OCI-M2 (cell line): ENCODE measurements around the gene PNRC2.
"Not testable (repeated sequence)": the region's sequence is repeated elsewhere in the genome, so short reads cannot be mapped to it uniquely, and the experiment has no call there.

Experiments
- DNase-seq: peaks from one replicate; lab custom pipeline; 2025; ENCODE audit not compliant: unreplicated experiment; lab: John Stamatoyannopoulos, UW

PNRC2 gene

DNA sequence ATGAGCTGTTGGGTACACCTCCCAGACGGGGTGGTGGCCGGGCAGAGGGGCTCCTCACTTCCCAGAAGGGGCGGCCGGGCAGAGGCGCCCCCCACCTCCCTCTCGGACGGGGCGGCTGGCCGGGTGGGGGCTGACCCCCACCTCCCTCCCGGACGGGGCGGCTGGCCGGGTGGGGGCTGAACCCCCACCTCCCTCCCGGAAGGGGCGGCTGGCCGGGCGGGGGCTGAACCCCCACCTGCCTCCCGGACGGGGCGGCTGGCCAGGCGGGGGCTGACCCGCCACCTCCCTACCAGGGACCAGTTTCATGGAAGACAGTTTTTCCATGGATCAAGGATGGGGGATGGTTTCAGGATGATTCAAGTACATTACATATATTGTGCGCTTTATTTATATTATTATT, 27.4 kb downstream of the PNRC2 start:
- DNase-seq = not testable (repeated sequence)

DNA sequence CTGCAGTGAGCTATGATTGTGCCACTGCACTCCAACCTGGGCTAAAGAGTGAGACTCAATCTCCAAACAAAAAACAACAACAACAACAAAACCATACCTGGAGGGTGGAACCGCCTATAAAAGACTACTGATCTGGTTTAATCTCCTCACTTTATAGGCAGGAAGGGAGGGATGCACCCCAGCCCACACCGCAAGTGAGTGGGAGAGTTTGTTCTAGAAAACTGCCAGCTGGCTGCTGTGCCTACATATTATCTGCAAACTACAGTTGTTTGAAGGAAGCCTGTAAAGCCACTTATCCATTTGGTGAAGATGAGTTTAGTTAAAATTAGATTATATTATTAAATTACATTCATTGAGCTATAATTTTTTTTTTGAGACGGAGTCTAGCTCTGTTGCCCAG, 29.6 kb downstream of the PNRC2 start:
- DNase-seq = no peak

DNA sequence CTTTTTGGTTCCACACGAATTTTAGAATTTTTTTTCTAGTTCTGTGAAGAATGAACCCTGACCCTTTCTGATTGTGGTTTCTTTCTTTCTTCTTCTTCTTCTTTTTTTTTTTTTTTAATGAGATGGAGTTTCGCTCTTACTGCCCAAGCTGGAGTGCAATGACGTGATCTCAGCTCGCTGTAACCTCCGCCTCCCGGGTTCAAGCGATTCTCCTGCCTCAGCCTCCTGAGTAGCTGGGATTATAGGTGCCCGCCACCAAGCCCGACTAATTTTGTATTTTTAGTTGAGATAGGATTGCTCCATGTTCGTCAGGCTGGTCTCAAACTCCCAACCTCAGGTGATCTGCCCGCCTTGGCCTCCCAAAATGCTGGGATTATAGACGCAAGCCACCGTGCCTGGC, 32.4 kb downstream of the PNRC2 start:
- DNase-seq = not testable (repeated sequence)

DNA sequence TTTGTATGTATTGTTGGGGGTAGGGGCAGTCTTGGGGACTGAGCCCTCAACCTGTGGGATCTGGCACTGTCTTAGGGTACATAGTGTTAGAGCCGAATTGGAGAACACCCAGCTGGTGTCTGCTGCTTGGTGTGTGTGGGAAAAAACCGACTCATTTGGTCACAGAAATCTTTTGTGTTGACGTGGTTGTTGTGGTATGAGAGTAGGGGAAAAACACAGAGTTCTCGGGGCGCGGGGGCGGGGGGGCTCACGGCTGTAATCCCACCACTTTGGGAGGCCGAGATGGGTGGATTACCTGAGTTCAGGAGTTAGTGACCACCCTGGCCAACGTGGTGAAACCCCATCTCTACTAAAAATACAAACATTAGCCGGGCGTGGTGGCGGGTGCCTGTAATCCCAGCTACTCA, 35.8 kb downstream of the PNRC2 start:
- DNase-seq = no peak

DNA sequence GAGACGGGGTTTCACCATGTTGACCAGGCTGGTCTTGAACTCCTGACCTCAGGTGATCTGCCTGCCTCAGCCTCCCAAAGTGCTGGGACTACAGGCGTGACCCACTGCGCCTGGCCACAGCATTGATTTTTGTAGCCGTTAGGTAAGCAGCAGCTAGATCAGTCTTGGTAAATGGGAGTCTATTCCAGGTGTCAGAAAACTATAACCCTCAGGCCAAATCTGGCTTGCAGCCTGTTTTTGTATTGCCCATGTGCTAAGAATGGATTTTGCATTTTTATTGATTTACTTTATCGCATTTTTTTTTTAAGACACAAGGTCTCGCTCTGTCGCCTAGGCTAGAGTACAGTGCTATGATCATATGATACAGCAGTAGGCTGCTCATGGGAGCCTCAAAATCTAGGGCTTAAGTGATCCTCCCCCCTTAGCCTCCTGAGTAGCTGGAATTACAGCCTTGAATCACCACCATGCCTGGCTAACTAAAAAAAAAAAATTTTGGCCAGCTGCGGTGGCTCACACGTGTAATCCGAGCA, 37.1 kb downstream of the PNRC2 start:
- no peak for DNase-seq

DNA sequence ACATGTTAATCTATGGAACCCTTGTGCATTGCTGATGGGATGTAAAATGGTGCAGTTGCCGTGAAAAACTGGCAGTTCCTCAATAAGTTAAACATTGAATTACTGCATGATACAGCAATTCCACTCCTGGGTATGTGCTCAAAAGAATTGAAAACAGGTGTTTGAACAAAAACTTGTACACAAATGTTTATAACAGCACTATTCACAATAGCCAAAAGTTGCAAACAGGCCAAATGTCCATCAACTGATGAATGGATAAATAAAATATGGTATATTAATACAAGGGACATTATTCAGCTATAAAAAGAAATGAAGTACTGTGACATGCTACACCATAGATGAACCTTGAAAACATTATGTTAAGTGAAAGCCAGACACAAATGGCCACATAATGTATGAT, 38.2 kb downstream of the PNRC2 start:
- no peak for DNase-seq

DNA sequence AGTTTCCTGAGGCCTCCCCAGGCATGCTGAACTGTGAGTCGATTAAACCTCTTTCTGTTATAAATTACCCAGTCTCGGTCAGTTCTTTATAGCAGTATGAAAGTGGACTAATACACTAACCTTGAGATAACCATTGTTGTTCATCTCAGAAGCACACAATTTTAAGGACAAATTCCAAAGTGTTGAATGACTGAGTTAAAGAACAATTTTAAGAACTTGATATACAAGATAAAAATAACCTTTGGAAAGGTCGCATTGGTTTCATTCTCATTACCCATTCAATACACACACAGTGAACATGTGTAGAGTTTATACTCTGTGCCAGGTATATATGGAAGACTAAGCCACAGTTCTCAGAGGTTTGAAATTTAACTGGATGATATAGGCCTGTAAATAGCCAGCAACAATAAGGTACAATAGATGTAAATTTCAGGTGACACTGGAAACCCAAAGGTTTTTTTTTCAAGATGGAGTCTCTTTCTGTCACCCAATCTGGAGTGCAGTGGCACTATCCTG, 39.6 kb downstream of the PNRC2 start:
- DNase-seq = no peak

DNA sequence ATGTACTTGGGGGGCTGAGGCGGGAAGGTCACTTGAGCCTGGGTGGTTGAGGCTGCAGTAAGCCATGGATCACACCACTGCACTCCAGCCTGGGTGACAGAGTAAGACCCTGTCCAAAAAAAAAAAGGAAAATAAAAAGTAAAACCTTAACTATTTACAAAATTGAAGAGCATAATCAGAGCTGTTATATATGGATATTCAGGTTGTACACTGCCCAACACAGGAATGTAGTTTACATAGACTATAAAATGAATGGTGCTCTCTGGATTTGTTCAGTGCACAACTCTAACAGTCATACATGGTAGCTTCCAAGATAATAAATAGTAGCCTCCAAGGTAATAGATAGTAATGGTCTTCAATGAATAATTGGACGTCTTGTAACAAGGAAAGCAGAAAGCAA, 43.1 kb downstream of the PNRC2 start:
- no peak for DNase-seq

DNA sequence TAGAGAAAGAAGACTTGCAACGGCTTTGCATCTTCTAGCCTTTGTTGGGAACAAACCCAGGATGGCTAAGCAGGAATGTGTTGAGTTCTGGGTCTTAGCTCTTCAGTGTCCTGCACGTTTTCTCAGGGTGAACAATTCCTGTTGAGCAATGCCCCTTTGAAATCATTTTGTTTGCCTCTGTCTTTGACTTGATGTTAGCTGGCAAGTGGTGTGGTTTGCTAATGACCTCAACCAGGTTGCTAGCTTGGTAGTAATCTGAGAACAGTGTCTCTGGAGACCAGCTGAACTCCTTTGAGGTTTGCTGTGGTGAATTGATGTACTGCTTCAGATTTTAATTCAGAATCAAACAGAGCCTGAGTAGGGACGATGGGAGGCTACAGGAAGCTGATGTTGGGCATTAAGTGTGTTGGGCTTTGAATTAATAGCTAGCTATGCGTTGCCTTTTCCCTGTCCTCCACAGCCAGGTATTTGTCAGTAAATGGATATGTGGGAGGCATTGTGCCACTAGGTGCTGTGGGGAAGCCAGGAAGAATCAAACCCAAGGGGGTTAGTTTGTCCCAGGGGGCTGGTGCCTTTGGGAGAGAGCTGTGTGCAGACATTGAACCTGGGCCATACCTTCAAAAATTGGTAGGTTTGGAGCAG, 43.8 kb downstream of the PNRC2 start:
- no peak for DNase-seq

DNA sequence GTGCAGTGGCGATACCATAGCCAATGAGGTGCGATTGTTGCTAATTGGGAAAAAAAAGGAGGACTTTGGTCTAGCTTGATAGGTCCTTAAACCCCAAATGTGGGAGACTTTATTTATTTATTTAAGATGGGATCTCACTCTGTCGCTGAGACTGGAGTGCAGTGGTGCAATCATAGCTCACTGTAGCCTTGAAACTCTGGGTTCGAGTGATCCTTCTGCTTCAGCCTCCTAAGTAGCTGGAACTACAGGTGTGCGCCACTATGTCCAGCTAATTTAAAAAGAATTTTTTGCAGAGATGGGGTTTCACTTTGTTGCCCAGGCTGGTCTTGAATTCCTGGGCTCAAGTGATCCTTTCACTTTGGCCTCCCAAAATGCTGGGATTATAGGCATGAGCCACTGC, 44.5 kb downstream of the PNRC2 start:
- no peak for DNase-seq

DNA sequence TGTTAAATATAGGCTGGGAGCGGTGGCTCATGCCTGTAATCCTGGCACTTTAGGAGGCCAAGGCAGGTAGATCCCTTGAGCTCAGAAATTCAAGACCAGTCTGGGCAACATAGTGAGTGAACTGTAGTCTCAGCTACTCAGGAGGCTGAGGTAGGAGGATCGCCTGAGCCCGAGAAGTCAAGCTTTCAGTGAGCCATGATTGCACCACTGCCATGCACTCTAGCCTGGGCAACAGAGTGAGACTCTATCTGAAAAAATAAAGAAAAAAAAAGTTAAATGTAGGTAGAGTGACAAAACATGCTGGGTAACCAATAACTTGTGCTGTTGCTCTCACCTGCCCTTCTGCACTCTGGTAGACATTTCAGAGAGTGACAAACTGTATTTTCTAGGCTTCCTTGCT, 45.5 kb downstream of the PNRC2 start:
- no peak for DNase-seq

DNA sequence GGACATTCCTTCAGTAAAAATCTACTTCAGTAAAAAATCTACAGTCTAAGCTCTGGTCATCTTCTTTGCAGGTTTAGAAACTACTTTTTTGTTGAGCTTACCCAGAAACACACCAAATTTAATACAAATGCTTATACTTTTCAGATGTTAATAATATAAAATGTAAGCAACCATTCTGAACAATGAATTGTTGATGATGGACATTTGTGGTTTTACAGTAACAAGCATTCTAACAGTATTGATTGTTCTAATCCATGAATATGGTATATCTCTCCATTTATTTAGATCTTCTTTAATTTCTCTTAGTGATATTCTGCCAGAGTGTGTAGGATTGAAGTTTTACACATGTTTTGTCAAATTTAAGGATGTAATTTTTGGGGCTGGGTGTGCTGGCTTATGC, 47.5 kb downstream of the PNRC2 start:
- DNase-seq = no peak

DNA sequence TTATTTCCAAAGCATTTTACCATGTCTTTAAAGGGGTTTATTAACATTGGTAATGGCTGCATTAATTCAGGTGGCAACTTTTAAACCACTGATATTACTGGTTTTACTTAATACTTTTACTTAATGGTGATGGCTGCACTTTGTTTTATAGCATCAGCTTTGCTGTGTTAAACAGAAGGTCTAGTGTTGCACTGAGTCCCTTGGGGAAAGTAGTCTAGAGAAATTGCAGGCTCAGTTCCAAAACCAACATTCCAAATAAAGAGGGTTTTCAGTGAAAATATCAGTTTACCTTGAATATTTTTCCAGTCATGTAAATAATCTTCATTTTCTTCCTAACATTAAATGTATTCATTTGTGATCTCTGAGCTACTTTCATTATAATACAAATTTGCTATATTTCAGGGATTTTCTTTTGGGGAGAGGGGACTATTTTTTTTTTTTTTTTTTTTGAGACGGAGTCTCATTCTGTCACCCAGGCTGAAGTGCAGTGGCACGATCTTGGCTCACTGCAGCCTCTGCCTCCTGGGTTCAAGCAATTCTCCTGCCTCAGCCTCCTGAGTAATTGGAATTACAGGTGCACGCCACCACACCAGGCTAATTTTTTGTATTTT, 49.1 kb downstream of the PNRC2 start:
- DNase-seq = not testable (repeated sequence)

DNA sequence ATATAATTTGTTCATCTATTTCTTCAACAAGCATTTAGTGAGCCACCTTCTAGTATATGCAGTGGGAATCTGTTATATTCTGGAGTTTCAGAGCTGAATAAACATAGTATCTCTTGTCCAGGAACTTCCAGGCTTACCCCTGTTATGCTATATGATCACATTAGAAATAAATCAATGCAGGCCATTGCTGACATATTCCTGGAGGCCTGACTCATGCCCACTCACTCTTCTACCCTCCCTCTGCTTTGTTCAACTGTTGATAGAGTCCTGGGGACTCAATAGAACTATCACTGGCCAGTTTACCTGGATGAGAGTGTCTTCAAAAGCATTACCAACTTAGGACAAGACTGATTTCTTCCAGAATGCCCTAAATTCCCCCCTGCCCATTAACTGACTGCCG, 49.8 kb downstream of the PNRC2 start:
- no peak for DNase-seq

DNA sequence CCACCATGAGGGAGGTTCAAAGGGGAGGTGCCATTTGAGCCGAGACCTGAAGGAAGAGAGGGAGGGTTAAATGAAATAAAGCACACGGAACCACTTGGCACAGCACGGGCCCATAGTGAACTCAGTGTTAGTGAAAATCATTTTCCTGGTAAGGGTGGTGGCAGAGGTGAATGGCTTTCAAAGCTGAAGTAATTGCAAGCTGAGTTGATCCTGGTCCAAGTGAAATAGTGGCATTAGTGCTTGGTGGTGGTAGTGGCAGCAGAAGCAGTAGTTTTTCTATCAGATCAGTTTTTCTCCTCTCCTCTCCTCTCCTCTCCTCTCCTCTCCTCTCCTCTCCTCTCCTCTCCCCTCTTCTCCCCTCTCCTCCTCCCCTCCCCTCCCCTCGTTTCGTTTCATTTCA, 51.0 kb downstream of the PNRC2 start:
- no peak for DNase-seq

DNA sequence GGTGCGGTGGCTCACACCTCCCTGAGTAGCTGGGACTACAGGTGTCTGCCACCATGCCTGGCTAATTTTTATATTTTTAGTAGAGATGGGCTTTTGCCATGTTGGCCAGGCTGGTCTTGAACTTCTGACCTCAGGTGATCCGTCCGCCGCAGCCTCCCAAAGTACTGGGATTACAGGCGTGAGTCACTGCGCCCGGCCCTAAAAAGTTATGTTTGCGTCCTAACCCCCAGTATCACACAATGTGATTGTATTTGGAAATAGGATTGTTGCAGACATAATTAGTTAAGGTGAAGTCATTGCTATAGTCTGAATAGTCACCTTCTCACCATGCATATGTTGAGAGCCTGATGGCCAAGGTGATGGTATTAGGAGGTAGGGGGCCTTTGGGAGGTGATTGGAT, 53.2 kb downstream of the PNRC2 start:
- not testable (repeated sequence) for DNase-seq
